Fibroblast of lung (primary cell): ENCODE measurements around the gene ZC3H15. TPM values are rescaled to one million over a fixed set of nuclear protein-coding genes. Genes with fewer than 3 reads are reported as not detected.

Experiments
- DNase-seq, 2 donors: peaks; one replicate each; pipeline versions ENCODE4 v3.0.0 to v3.0.0-alpha.2; 2010; ENCODE audit warnings: low read depth in 2 of 2
- H2AFZ ChIP-seq: 2 replicates; pipeline ENCODE4 v1.5.1; 2012; ENCODE audit warnings: low read length, control low read depth, inconsistent platforms
- H3K27ac ChIP-seq: 2 replicates; pipeline ENCODE4 v1.5.1; 2011; ENCODE audit warnings: low read length, control low read depth; ENCODE audit not compliant: insufficient read depth
- H3K27me3 ChIP-seq: 2 replicates; pipeline ENCODE4 v1.5.1; 2011; ENCODE audit warnings: mild to moderate bottlenecking, low read length; ENCODE audit not compliant: control insufficient read depth, insufficient read depth
- H3K36me3 ChIP-seq: 2 replicates; pipeline ENCODE4 v1.5.1; 2011; ENCODE audit warnings: low read length; ENCODE audit not compliant: control insufficient read depth, insufficient read depth
- H3K4me1 ChIP-seq: 2 replicates; pipeline ENCODE4 v1.5.1; 2011; ENCODE audit warnings: low read length; ENCODE audit not compliant: control insufficient read depth, insufficient read depth; ENCODE audit errors: extremely low read depth
- H3K4me2 ChIP-seq: 2 replicates; pipeline ENCODE4 v1.5.1; 2011; ENCODE audit warnings: low read length, control low read depth; ENCODE audit not compliant: insufficient read depth; ENCODE audit errors: extremely low read depth
- H3K4me3 ChIP-seq, 4 experiments: fragments of 200-600 bp in 1 of 4; sonication (generic) in 1 of 4; replicated peaks in 1 of 4; 2 replicates each; pipeline ENCODE4 v1.5.1; 2011 to 2016; ENCODE audit warnings: low read length in 4 of 4, low read depth in 3 of 4, mild to moderate bottlenecking in 3 of 4, control low read depth in 2 of 4, inconsistent platforms in 1 of 4, mixed read lengths in 1 of 4; ENCODE audit not compliant: insufficient read depth in 1 of 4; ENCODE audit errors: control extremely low read depth in 1 of 4
- H3K79me2 ChIP-seq: 2 replicates; pipeline ENCODE4 v1.5.1; 2012; ENCODE audit warnings: mild to moderate bottlenecking, low read length, inconsistent platforms; ENCODE audit not compliant: control insufficient read depth, insufficient read depth
- H3K9ac ChIP-seq: 2 replicates; pipeline ENCODE4 v1.5.1; 2011; ENCODE audit warnings: mild to moderate bottlenecking, low read length, control low read depth; ENCODE audit not compliant: insufficient read depth
- H3K9me3 ChIP-seq: 2 replicates; pipeline ENCODE4 v1.5.1; 2012; ENCODE audit warnings: low read depth, low read length; ENCODE audit not compliant: control insufficient read depth, insufficient read depth
- H4K20me1 ChIP-seq: 2 replicates; pipeline ENCODE4 v1.5.1; 2011; ENCODE audit warnings: low read length; ENCODE audit not compliant: control insufficient read depth, insufficient read depth; ENCODE audit errors: extremely low read depth
- CTCF ChIP-seq, 2 donors: IDR thresholded peaks in 1 of 2; conservative IDR thresholded peaks in 1 of 2; 1 replicate in 1 of 2; 2 replicates in 1 of 2; pipeline ENCODE4 v1.5.1; 2011 to 2012; ENCODE audit warnings: low read length in 2 of 2, control low read depth in 1 of 2, inconsistent platforms in 1 of 2, low read depth in 1 of 2, mild to moderate bottlenecking in 1 of 2
- EZH2 ChIP-seq: IDR thresholded peaks from 2 replicates; pipeline ENCODE4 v1.5.1; 2012; ENCODE audit warnings: low read length, control low read depth, mild to moderate bottlenecking; ENCODE audit errors: missing control alignments
- polyA plus RNA-seq, 2 donors: library from polyadenylated mRNA; depleted of rRNA in 1 of 2; stranded (reverse) in 1 of 2; unstranded in 1 of 2; fragments of >200 nt; gene quantifications; 2 replicates each; pipeline ENCODE4 v1.2.1, GENCODE V29; 2011 to 2012; ENCODE audit warnings: missing spikeins in 1 of 2
- total RNA-seq: library from RNA; depleted of rRNA; stranded (reverse); fragments of >200 nt; gene quantifications from 2 replicates; pipeline ENCODE4 v1.2.1, GENCODE V29; 2014

ZC3H15 gene
- total and polyA plus RNA-seq, 2 donors (not counting 1 experiment from before 2014, with no cell fraction given) = 79.9 to 83.8 TPM

- H3K4me1 ChIP-seq = no peaks in the 10 kb centered on the region
- no peak overlapping the region for H3K27ac ChIP-seq
- no peaks in the 10 kb centered on the region for H4K20me1 ChIP-seq
- no peak overlapping the region for H3K9ac ChIP-seq
- no peaks in the 10 kb centered on the region for H3K36me3 ChIP-seq
- no peak overlapping the region for H3K4me3 ChIP-seq
- DNase-seq = no peak
- no peaks in the 10 kb centered on the region for H3K27me3 ChIP-seq
- no peaks in the 10 kb centered on the region for H3K79me2 ChIP-seq
- H3K4me2 ChIP-seq = no peak overlapping the region
- no peak overlapping the region for H2AFZ ChIP-seq
- H3K9me3 ChIP-seq = no peaks in the 10 kb centered on the region
- TF ChIP-seq EZH2 (no peak), CTCF (conservative IDR thresholded peaks at IDR 0.05 in 1 of 2, IDR thresholded peaks at IDR 0.05 in 1 of 2; ENCODE audit: low read depth in 1 of 2, low read length in 2 of 2) (no peak)
These were observed 48.3 kb downstream of the ZC3H15 start for GRCh38 chr2:186534406-186534805.

- DNase-seq = no peak
- Histone ChIP-seq H3K4me2 (no peak overlapping the region), H3K79me2 (no peaks in the 10 kb centered on the region), H2AFZ (no peak overlapping the region), H3K9me3 (no peaks in the 10 kb centered on the region), H3K4me1 (no peaks in the 10 kb centered on the region), H3K9ac (no peak overlapping the region), H3K27me3 (no peaks in the 10 kb centered on the region), H3K4me3 (no peak overlapping the region), H4K20me1 (no peaks in the 10 kb centered on the region), H3K27ac (no peak overlapping the region), H3K36me3 (no peaks in the 10 kb centered on the region)
- TF ChIP-seq CTCF (conservative IDR thresholded peaks at IDR 0.05 in 1 of 2, IDR thresholded peaks at IDR 0.05 in 1 of 2; ENCODE audit: low read depth in 1 of 2, low read length in 2 of 2) = no peak
- no peak for TF ChIP-seq EZH2
These were observed 49.8 kb downstream of the ZC3H15 start for GRCh38 chr2:186535861-186536260.

- H3K9me3 ChIP-seq = no peaks in the 10 kb centered on the region
- H3K4me1 ChIP-seq = no peaks in the 10 kb centered on the region
- H3K4me3 ChIP-seq = no peak overlapping the region
- H4K20me1 ChIP-seq = no peaks in the 10 kb centered on the region
- no peaks in the 10 kb centered on the region for H3K79me2 ChIP-seq
- no peak overlapping the region for H3K4me2 ChIP-seq
- DNase-seq = no peak
- H3K9ac ChIP-seq = no peak overlapping the region
- no peak overlapping the region for H3K27ac ChIP-seq
- no peaks in the 10 kb centered on the region for H3K36me3 ChIP-seq
- TF ChIP-seq CTCF (conservative IDR thresholded peaks at IDR 0.05 in 1 of 2, IDR thresholded peaks at IDR 0.05 in 1 of 2; ENCODE audit: low read depth in 1 of 2, low read length in 2 of 2) = no peak
- TF ChIP-seq EZH2 = no peak
- no peak overlapping the region for H2AFZ ChIP-seq
- H3K27me3 ChIP-seq = no peaks in the 10 kb centered on the region
These were observed 51.0 kb downstream of the ZC3H15 start for GRCh38 chr2:186537019-186537418.
